CD4-positive, alpha-beta T cell treated with Interferon gamma for 1 hour (primary cell): ENCODE results near the gene CDK6.

Experiments
- DNase-seq: peaks from one replicate; pipeline ENCODE4 v3.0.0-alpha.2; 2020

The CDK6 gene

DNA sequence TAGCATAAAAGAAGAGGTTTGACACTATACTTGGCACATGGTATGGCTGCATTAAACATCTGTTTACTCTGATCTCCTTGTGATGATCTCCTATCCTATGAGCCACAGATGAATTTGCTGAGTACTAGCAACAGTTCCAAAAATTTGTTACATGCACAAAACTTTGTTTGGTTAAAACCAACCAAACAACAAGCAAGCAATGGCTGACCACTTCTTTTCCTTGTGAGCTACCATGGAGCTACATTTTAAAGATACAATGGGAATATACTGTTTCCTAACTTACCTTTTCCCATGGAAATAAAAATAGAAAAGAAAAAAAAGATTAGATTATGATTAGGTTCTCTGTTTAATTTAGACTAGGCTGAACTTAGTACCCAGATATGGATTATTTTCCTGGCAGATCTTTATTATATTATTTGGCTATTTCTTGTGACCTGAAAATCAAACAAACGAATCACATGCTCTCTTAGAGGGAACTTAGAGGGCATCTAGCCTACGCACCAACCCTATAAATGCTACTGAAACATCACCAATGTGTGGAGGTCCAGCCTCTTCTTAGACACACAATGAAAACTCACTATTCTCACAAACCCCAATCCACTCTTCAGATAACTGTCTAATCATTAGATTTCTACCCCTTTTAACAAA is 166.0 kb downstream of the CDK6 start:
- no peak for DNase-seq

DNA sequence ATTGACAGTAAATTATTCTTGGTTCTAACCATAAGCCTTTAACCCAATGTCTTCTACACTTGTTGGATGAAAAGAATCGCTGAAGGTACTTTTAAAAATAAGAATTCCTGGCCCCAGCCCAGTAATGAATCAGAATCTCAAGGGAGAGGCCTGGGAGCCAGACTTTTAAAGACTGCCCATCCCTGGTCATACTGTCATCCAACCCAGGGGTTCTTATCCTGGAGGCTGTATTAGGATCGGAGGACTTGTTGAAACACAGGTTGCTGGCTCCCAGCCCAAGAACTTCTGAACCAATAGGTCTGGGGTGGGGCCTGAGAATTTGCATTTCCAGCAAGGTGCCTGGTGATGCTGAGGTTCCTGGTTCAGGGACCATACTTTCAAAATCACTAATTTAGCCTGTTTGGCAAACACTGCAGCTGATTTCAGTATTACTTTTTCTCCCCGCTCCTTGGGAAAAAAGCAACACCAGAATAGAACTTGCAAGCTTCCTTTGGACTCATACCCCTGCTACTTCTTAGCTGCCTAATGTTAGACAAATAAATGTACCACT is 166.7 kb downstream of the CDK6 start:
- no peak for DNase-seq

DNA sequence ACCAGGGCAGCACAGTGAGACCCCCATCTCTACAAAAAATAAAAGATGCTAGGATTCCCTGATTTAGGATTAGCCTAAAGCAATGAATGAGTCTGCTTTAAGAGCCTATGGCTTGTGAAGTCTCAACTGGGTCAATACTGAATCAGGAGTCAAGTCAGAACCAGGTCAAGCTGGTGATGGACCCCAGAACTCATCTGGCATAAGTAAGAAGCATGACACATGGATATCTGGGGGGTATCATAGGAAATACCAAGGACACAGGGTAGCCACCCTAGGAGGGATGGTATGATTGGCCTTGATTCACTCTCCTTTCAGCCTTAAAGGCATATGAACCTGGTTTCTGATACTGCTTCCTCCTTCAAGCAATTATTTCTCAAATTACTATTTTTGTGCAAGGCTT is 167.8 kb downstream of the CDK6 start:
- DNase-seq: no peak

DNA sequence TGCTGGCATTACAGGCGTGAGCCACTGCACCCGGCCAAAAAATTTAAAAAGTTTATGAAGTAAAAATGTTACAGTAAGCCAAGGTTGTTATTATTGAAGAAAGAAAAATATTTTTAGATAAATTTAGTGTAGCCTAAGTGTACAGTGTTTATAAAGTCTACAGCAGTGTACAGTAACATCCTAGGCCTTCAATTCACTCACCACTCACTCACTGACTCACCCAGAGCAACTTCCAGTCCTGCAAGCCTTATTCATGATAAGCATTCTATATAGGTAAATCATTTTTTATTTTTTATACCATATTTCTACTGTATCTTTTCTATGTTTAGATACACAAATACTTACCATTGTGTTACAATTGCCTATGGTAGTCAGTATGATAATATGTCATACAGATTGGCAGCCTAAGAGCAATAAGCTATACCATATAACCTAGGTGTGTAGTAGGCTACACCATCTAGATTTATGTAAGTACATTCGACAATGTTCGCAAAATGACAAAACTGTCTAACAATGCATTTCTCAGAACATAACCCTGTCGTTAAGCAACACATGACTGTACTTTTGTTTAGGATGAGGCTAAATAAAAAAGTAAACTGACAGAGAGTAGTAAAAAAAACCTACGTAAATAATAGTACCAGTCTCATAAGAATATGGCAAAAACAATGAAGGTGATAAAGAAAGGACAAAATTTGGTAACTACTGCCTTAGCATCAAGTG is 168.4 kb downstream of the CDK6 start:
- no peak for DNase-seq

DNA sequence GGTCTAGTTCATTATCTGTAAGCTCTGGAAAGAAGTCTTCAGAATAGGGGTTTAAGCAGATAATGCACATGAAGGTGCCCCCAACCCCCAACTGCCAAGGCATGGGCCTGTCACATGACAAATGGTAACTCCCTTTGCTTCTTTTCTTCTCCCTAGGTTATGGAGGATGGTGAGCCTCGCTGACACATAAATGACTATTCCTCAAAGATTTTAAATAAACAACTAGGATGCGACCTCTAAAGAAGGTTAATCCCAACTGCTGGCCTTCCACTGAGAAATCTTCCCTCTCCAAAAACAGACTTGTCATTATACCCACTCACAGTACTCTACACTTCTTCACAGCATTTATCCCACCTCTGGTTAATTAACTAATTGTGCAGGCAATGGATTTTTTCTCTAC is 170.4 kb downstream of the CDK6 start:
- DNase-seq: no peak

DNA sequence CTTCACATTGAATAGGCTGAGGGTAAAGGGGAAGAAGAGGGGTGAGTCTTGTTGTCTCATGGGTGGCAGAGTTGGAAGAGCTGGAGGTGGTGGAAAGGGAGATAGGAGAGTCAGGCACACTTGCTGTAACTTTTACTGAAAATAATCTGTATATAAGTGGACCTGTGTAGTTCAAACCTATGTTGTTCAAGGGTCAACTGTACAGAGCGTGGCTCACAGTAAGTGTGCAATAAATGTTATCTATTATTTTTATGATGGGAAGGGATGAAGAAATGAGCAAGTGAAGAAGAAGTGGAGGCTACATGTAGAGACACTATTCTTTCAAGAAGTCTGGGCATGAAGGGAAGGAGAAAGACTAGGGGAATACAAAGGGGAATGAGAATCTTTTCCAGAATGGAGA is 174.7 kb downstream of the CDK6 start:
- DNase-seq: no peak

DNA sequence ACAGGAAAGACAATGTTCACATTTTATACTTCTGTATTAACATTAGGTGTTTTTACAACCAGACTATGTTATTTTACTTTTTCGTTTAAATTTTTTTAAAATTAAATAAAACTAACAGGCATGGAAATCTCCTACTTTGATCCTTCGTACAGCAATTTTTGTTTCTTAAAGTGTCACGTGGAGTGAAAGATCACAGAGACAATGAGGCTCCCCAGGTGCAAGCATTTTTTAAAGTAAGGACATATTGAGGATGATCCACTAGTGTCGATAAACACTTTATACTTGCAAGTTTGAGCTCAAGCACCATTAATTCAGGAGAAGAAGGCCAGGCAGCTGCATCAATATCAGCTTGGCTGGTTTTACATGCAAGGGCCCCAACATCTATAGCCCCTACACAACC is 177.7 kb downstream of the CDK6 start:
- no peak for DNase-seq

DNA sequence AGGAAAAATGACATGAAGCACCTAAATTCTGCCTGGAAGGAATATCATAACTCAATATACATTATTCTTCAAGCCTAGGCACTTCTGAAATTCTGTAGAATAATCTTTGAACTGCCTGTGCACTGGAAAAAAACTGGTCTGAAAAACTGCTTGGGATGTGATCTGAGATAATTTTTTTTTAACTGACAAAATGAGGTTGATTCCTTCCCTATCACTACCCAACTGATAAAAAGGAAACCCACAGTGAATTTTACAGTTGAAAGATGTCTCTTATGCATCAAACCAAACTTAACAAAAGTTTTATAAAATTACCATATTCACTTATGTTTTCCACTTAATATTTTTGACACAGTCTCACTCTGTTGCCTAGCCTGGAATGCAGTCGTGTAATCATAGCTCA is 179.0 kb downstream of the CDK6 start:
- no peak for DNase-seq

DNA sequence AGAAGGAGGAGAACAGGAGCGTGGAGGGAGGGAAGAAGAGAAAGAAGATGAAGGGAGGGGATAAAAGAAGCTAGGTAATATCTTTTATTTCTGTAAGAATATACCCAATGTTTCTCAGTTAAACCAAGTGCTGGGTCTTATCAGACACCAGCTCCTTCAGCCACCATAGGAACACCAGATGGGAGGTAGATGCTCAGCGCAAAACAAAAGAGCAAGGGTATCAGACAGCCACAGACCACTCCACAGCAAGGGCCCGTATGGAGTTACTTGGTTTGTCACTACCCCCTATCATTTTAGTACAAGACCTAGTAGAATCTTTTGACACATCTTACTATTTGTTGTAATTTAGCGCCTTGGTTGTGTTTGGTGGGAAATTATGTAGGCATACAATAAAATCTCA is 180.3 kb downstream of the CDK6 start:
- no peak for DNase-seq

DNA sequence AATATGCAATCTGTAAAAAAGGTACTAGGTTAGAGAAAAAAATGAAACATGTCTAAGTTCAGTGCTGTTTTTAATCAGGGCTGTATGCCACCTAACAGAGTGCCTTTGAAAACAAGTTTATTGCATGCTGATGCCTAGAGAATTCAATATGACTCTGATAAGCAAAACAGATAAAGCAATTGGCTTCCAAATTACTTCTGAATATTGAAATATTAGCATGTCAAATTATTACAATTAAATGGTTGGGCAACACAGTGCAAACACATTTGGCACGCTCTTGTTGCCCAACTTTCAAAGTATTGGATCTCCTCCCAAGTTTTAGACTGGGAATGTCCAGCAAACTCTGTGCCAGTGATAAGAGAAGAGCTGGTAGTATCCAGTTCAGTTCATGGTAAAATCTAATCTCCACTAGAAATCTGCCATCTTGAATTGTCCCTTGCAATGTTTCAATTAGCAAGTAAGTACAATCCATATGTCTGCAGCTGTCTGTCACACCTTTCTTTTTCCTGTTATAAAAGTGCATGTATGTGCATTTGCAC is 181.0 kb downstream of the CDK6 start:
- DNase-seq: no peak

DNA sequence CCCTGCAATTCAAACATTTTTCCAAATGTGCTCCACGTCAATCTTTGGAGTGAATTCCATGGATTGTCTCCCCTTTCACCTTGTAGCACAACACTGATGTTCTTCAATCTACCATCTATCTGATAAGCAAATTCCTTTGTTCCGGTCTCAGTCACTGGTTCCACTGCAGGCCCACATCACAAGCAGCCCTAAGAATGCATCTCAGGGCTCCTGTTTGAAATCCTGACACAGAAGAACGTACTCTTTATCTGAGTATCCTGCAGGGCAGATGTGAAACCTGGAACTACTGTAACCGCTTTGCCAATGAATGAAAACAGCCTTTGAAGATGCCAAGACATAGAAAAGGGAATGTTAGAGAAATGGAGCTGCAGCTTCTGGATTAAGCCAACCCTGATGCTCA is 183.2 kb downstream of the CDK6 start:
- DNase-seq: no peak

DNA sequence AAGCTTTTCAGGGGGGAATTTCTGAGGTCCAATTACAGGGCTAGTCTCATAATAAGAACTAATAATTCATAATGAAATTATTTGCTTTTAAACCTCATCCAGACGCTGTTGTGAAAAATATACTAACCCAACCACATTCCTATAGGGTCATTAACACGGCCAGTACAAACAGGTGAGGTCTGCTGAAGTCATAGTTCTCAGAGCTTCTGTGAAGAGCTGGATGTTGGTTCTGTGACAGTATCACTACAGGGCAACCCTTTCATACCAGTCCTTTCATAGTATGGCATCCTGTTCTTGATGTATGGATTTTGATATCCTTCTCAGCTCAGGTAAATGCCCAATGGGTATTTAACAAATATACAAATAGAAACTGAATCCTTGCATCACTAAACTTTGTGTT is 183.8 kb downstream of the CDK6 start:
- no peak for DNase-seq

DNA sequence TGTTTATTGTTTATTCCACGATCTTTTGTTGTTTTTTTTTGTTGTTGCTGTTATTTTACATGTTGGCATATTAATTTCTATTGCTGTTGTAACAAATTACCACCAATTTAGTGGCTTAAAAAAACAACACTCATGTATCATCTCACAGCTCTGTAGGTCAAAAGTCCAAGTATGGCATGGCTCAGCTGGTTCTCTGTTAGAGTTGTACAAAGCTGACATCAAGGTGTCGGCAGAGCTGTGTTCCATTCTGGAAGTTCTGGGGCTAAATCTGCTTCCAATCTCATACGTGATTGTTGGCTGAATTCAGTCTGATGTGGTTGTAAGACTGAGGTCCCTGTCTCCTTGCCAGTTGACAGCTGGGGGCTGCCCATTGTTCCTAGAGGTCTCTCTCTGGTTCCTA is 186.0 kb downstream of the CDK6 start:
- no peak for DNase-seq

DNA sequence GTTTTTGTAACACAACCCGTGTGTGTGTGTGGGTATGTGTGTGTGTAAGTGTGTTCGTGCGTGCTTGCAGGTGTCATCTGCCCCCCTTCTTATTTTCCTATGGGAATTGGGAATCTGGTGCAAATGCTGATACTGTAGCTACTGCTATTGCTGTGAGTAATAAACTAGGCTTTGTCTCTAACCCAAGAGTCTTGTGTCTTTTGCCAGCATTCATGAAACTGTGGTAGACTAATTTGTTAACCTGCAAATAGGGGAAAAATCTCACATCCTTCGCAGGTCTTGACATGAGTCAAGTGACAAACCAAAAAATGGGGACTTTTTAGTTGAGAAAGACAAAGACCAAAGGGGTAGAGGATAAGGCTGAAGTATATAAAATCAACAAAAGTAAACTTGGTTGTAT is 188.3 kb downstream of the CDK6 start:
- DNase-seq: no peak

DNA sequence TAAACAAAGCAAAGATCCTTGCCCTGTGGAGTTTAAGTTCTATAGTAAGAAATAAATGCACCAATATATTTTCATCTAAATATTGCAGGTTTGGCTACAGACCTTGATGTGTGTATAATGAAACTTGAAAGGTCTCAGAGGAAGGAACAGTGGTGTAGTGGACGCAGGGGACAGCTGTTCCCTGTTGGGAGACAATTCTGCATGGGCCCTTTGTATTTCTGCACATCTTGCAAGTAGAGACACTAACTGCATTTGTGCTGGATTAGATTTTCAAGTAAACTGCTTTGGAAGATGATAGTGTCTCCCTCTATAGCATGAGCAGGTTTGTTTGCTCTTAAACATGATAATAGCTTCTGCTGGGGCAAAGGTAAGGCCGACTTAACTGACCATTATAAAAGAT is 188.7 kb downstream of the CDK6 start:
- DNase-seq: no peak

DNA sequence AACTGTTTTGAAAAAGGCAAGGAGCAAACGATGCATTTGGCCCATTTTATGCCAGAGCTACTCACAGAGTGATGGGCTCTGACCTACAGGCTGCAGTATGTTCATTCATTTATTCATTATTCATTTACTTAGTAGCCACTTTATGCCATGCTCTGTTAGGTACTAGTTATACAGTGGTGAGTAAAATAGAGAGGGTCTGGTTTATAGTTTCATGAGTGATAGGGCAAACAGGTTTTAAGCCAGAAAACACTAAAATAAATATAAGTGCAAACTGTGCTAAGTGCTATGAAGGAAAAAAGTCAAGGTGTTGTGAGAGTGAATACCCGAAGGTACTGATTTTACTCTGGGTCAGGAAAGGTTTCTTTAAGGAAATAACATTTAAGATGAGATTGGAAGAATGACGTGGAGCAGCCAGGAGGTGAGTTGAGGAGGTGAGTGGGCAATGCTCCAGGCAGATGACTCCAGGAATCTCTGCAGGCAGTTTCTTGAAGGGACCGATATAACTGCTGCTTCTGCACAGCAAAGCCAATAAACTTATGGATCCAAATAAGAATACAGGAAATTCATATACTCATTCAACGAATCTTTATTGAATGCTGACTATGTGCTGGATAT is 189.3 kb downstream of the CDK6 start:
- no peak for DNase-seq

DNA sequence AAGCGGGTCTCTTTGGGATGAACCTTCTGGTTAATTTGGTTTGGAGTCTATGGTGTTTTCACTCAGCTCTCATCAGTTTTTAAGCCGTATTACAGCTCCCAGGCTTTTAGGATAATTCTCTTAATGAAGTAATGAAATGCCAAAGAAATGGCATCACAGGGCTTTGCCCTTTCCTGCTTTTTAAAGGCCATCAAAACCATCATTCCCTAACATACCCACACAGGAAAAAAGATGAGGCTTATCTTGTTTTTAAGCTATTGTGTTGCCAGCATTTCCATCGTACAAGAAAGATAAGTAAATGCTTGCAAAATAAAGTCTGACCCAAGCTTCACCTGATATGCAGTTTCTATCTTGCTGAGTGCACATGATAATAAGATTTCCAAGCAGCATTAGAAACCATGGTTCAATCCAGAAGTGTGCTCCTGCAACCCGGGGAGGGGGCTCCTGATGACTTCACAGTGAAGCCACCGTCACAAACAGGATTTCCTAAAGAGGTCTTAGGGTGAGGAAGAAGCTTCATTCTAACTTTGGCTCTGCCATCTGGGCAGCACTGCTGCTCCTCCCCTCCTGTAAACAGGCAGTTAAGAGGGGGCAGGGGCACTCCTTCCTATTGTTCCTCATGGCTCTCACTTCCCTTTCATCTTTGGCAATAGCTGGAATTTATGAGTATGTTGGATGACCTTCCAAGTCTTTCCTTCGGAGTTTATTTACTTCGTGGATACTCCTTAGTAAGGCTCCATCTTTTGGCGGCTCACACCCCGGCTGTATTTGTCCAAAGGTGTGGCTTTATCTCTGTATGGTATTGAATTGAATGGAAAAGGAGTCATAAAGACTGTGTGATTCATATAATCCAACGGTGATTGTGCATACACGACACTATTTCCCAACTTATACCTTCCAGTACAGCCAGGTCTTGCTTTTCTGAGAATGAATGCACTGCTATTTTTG is 191.0 kb downstream of the CDK6 start:
- DNase-seq: no peak

DNA sequence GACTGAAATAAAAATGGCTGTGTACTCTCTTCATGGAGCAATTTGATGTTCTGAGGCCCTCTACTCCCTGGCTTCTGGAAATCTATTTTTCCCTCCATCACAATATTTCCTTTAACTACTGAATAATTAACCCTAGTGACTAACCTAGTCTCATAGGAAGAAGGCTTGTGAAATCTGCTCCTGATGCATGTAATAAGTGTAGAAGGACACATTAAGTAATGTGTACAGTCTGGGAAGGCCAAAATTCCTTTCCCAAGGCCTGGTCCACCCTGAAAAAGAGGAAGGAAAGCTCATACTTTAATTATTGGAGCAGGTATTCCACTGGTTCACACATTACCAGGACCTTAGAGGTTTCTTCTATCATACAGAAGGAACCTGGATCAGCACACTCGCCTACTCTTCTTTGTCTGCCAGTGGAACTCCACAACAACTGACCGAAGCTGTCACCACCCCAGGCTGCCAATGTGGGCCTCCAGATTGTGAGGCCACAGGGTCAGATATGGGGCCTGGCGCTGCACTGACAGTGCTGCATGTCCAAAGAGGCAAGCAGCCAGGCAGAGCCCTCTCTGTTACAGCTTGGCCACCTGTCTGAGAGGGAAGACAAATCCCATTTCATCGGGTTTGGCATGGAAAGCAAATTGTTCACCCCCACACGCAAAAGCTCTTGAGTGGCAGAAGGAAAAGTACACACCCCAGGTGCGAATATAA is 191.8 kb downstream of the CDK6 start:
- no peak for DNase-seq

DNA sequence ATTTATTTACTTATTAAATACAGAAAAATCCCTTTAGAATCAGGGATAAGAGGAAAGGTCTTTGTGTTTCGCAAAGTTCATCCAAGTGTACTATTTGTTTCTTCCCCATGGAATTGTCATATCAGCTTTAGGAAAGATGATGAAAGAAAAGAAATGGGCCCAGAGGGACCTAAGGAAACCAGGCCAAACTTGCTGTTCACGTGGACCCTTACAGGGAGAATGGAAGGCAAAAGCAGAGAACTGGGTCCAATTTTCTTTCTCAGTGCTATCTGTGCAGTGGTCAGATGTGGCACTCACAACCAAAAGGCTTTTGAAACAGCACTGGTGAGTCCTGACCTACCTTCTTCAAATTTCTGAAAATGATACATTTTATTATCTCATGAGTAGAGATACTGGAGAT is 192.6 kb downstream of the CDK6 start:
- no peak for DNase-seq

DNA sequence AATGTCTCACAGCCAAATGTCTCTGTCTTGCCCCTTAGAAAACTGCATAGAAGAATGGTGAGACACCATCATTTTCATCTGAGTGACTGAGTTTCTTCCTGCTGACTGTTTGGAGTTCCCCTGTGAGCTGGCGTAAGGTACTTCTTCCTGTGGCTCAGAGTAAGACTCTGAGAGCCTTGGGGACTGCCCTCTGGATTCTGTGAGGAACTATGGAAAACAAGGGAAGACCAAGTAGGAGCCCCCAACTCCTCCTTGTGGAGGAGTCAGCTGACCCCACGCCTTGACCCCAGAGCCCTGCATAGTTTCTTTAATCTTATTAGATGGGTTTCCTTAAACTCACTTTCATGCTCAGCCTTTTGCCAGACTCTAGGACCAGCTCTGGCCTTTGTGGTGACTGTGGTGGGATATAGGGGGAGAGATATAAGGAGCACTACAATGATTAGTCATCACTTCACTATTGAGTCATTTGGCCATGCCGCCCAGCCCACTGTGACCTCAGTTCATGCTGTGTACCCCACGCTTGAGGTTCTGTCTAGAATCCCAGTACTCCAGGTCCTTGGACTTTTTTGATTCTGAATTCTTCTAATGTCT is 194.4 kb downstream of the CDK6 start:
- peak; percentile 20 for DNase-seq

DNA sequence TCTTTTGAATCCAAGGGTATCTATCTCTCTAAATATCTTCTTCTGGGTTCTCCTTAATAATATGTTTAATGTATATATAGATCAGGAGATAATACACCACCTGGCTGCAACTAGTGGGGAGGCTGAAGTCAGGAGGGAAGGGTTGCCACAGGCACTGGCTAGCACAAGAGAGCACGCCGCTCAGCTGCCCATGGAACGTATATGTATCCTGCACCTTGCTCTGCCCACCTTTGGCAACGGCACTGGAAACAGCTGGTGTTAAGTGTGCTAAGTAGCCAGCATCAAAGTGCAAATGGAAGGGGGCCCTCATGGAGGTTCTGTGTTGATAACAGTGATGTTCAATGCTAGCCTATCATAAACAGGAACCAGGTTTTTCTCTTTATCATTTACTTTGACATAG is 196.4 kb downstream of the CDK6 start:
- no peak for DNase-seq
